ENCODE results near the gene CSTPP1. TPM values are rescaled to one million over a fixed set of nuclear protein-coding genes. Genes with fewer than 3 reads are reported as not detected.

The CSTPP1 gene
- total RNA-seq, 1 donor from 2014 or later = 6.6 TPM

- TF ChIP-seq CTCF (IDR thresholded peaks at IDR 0.05; ENCODE audit: insufficient read depth, low read length, severe bottlenecking) = no peak
- Histone ChIP-seq H3K4me3 (ENCODE audit: low read depth, low read length) (no peak overlapping the region), H3K36me3 (ENCODE audit: control insufficient read depth, insufficient read depth, low read length) (no peaks in the 10 kb centered on the region), H3K27me3 (ENCODE audit: control insufficient read depth, insufficient read depth, low read length) (no peaks in the 10 kb centered on the region)
- DNase-seq (ENCODE audit: low read depth) (peak; percentile 60), FAIRE-seq (no peak)
Observed at GRCh38 chr11:46914363-46914762, 22.2 kb upstream of the CSTPP1 start.

- no peak overlapping the region for H3K4me3 ChIP-seq (ENCODE audit: low read depth, low read length)
- H3K36me3 ChIP-seq (ENCODE audit: control insufficient read depth, insufficient read depth, low read length) = no peaks in the 10 kb centered on the region
- no peak for TF ChIP-seq CTCF (IDR thresholded peaks at IDR 0.05; ENCODE audit: insufficient read depth, low read length, severe bottlenecking)
- FAIRE-seq (no peak), DNase-seq (ENCODE audit: low read depth) (no peak)
- H3K27me3 ChIP-seq (ENCODE audit: control insufficient read depth, insufficient read depth, low read length) = no peaks in the 10 kb centered on the region
Observed at GRCh38 chr11:46914910-46915309, 21.7 kb upstream of the CSTPP1 start.

- Histone ChIP-seq H3K27me3 (ENCODE audit: control insufficient read depth, insufficient read depth, low read length) (no peaks in the 10 kb centered on the region), H3K36me3 (ENCODE audit: control insufficient read depth, insufficient read depth, low read length) (no peaks in the 10 kb centered on the region), H3K4me3 (ENCODE audit: low read depth, low read length) (peak overlapping the region; percentile 57)
- peak; percentile 73 for DNase-seq (ENCODE audit: low read depth)
- FAIRE-seq = no peak
- peak; percentile 4 for TF ChIP-seq CTCF (IDR thresholded peaks at IDR 0.05; ENCODE audit: insufficient read depth, low read length, severe bottlenecking)
Observed at GRCh38 chr11:46916286-46917108, 20.1 kb upstream of the CSTPP1 start.

- H3K4me3 ChIP-seq (ENCODE audit: low read depth, low read length) = peak overlapping the region; percentile 57
- no peak for FAIRE-seq
Observed at GRCh38 chr11:46917109-46917761, 19.3 kb upstream of the CSTPP1 start.

GRCh38 chr11:46917762-46918082, 18.8 kb upstream of the CSTPP1 start:
- no peak for TF ChIP-seq CTCF (IDR thresholded peaks at IDR 0.05; ENCODE audit: insufficient read depth, low read length, severe bottlenecking)
- Histone ChIP-seq H3K27me3 (ENCODE audit: control insufficient read depth, insufficient read depth, low read length) (no peaks in the 10 kb centered on the region), H3K4me3 (ENCODE audit: low read depth, low read length) (peak overlapping the region; percentile 57), H3K36me3 (ENCODE audit: control insufficient read depth, insufficient read depth, low read length) (no peaks in the 10 kb centered on the region)
- FAIRE-seq = no peak
- DNase-seq (ENCODE audit: low read depth) = no peak

More at GRCh38 chr11:46917109-46917761, 19.3 kb upstream of the CSTPP1 start:
- H3K36me3 ChIP-seq (ENCODE audit: control insufficient read depth, insufficient read depth, low read length) = no peaks in the 10 kb centered on the region
- no peak for DNase-seq (ENCODE audit: low read depth)
- no peak for TF ChIP-seq CTCF (IDR thresholded peaks at IDR 0.05; ENCODE audit: insufficient read depth, low read length, severe bottlenecking)
- no peaks in the 10 kb centered on the region for H3K27me3 ChIP-seq (ENCODE audit: control insufficient read depth, insufficient read depth, low read length)
